Hepatocyte (in vitro differentiated cells): Measurements from ENCODE around the gene DRAXIN. TPM values are rescaled to one million over a fixed set of nuclear protein-coding genes. Genes with fewer than 3 reads are reported as not detected.
A peak's percentile ranks its signal among the peaks of the same experiment; 100 is the strongest.

Experiments
- DNase-seq: peaks from one replicate; pipeline ENCODE4 v3.0.0-alpha.2; 2016; ENCODE audit warnings: low spot score
- H2AFZ ChIP-seq: fragments of 200-600 bp; sonication (generic); 2 replicates; pipeline ENCODE4 v1.6.0; 2016; ENCODE audit warnings: antibody characterized with exemption, mild to moderate bottlenecking
- H3K27ac ChIP-seq: fragments of 200-600 bp; sonication (generic); 2 replicates; pipeline ENCODE4 v1.5.1; 2016; ENCODE audit warnings: mild to moderate bottlenecking
- H3K27me3 ChIP-seq: fragments of 200-600 bp; sonication (generic); 2 replicates; pipeline ENCODE4 v1.6.1; 2016
- H3K36me3 ChIP-seq: fragments of 200-600 bp; sonication (generic); replicated peaks from 2 replicates; pipeline ENCODE4 v1.5.1; 2016; ENCODE audit warnings: low read depth; ENCODE audit not compliant: insufficient read depth
- H3K4me1 ChIP-seq: fragments of 200-600 bp; sonication (generic); 2 replicates; pipeline ENCODE4 v1.5.1; 2016; ENCODE audit warnings: mild to moderate bottlenecking, moderate library complexity; ENCODE audit not compliant: insufficient read depth
- H3K4me2 ChIP-seq: fragments of 200-600 bp; sonication (generic); 2 replicates; pipeline ENCODE4 v1.6.0; 2016
- H3K4me3 ChIP-seq: fragments of 200-600 bp; sonication (generic); 2 replicates; pipeline ENCODE4 v1.5.1; 2016; ENCODE audit warnings: mild to moderate bottlenecking
- H3K79me2 ChIP-seq: fragments of 200-600 bp; sonication (generic); 2 replicates; pipeline ENCODE4 v1.6.0; 2017; ENCODE audit warnings: mild to moderate bottlenecking
- H3K9me2 ChIP-seq: fragments of 200-600 bp; sonication (generic); replicated peaks from 2 replicates; pipeline ENCODE4 v1.6.0; 2017; ENCODE audit warnings: mild to moderate bottlenecking; ENCODE audit not compliant: insufficient read depth
- H3K9me3 ChIP-seq: fragments of 200-600 bp; sonication (generic); 2 replicates; pipeline ENCODE4 v1.5.1; 2016; ENCODE audit warnings: low read depth, mild to moderate bottlenecking
- H4K20me1 ChIP-seq: fragments of 200-600 bp; sonication (generic); 2 replicates; pipeline ENCODE4 v1.6.0; 2016; ENCODE audit warnings: mild to moderate bottlenecking; ENCODE audit not compliant: insufficient read depth, poor library complexity, severe bottlenecking
- CTCF ChIP-seq: fragments of 200-600 bp; sonication (generic); IDR thresholded peaks from 2 replicates; pipeline ENCODE4 v1.5.1; 2016; ENCODE audit warnings: antibody characterized with exemption, mild to moderate bottlenecking; ENCODE audit not compliant: poor library complexity
- EZH2 ChIP-seq: fragments of 200-600 bp; sonication (generic); IDR thresholded peaks from 2 replicates; pipeline ENCODE4 v1.6.1; 2016; ENCODE audit warnings: antibody characterized with exemption, mild to moderate bottlenecking, borderline replicate concordance
- EZH2phosphoT487 ChIP-seq: fragments of 200-600 bp; sonication (generic); IDR thresholded peaks from one replicate; pipeline ENCODE4 v1.6.1; 2018; ENCODE audit warnings: antibody characterized with exemption, mild to moderate bottlenecking, low read depth, moderate library complexity; ENCODE audit not compliant: unreplicated experiment, severe bottlenecking
- WGBS: methylation state at CpG from one replicate; pipeline ENCODE4 v1.1.6; 2016; ENCODE audit warnings: low lambda C conversion rate; ENCODE audit errors: missing lambda C conversion rate; 5-methylcytosine and 5-hydroxymethylcytosine counted together
- polyA plus RNA-seq: library from polyadenylated mRNA; unstranded; fragments of >200 nt; fragmentation: Nextera tagmentation; extraction: Ambion mirVana; gene quantifications from 2 replicates; pipeline ENCODE4 v1.2.1, GENCODE V29; 2016
- total RNA-seq: library from RNA; depleted of rRNA; stranded (reverse); fragments of >200 nt; gene quantifications from 2 replicates; pipeline ENCODE4 v1.2.3, GENCODE V29; 2014

DRAXIN gene
- total and polyA plus RNA-seq, 2 experiments from 2014 or later, result 0.60 TPM; not detected in 1

- no peaks in the 10 kb centered on the region for H4K20me1 ChIP-seq
- H3K9me2 ChIP-seq, result no peaks in the 10 kb centered on the region
- 93% methylated on average over 7 of the region's 7 CpGs for WGBS
- H3K27ac ChIP-seq, result no peak overlapping the region
- H3K9me3 ChIP-seq, result no peaks in the 10 kb centered on the region
- no peak for TF ChIP-seq EZH2phosphoT487
- TF ChIP-seq CTCF, result no peak
- TF ChIP-seq EZH2, result no peak
- H3K36me3 ChIP-seq, result no peaks in the 10 kb centered on the region
- H3K4me1 ChIP-seq, result peaks cover 8% of the 10 kb centered on the region
- H3K79me2 ChIP-seq, result peaks cover 15% of the 10 kb centered on the region
- no peak overlapping the region for H2AFZ ChIP-seq
- H3K27me3 ChIP-seq, result no peaks in the 10 kb centered on the region
- no peak overlapping the region for H3K4me3 ChIP-seq
- DNase-seq, result no peak
- no peak overlapping the region for H3K4me2 ChIP-seq
Observed at GRCh38 chr1:11647333-11647732, 44.2 kb upstream of the DRAXIN start.

- Histone ChIP-seq H2AFZ (no peak overlapping the region), H3K4me2 (no peak overlapping the region), H3K27ac (no peak overlapping the region), H3K36me3 (no peaks in the 10 kb centered on the region), H4K20me1 (no peaks in the 10 kb centered on the region), H3K9me2 (no peaks in the 10 kb centered on the region), H3K4me3 (no peak overlapping the region), H3K79me2 (peaks cover 20% of the 10 kb centered on the region), H3K27me3 (no peaks in the 10 kb centered on the region), H3K4me1 (peaks cover 8% of the 10 kb centered on the region), H3K9me3 (no peaks in the 10 kb centered on the region)
- TF ChIP-seq EZH2phosphoT487 (no peak), CTCF (no peak), EZH2 (no peak)
- DNase-seq, result no peak
- 87% methylated on average over 6 of the region's 6 CpGs for WGBS
Observed at GRCh38 chr1:11648039-11648438, 43.5 kb upstream of the DRAXIN start.

- H3K4me2 ChIP-seq, result peak overlapping the region; percentile 25
- 35% methylated on average over 19 of the region's 30 CpGs for WGBS
- H3K79me2 ChIP-seq, result peaks cover 20% of the 10 kb centered on the region
- H3K9me3 ChIP-seq, result no peaks in the 10 kb centered on the region
- peaks cover 8% of the 10 kb centered on the region for H3K4me1 ChIP-seq
- no peaks in the 10 kb centered on the region for H3K9me2 ChIP-seq
- no peak for TF ChIP-seq EZH2
- no peak for TF ChIP-seq CTCF
- TF ChIP-seq EZH2phosphoT487, result no peak
- DNase-seq, result peak; percentile 51
- no peak overlapping the region for H2AFZ ChIP-seq
- no peaks in the 10 kb centered on the region for H4K20me1 ChIP-seq
- H3K27me3 ChIP-seq, result no peaks in the 10 kb centered on the region
- no peak overlapping the region for H3K27ac ChIP-seq
- no peaks in the 10 kb centered on the region for H3K36me3 ChIP-seq
- no peak overlapping the region for H3K4me3 ChIP-seq
Observed at GRCh38 chr1:11648732-11649158, 42.8 kb upstream of the DRAXIN start.

GRCh38 chr1:11649237-11649623 is 42.3 kb upstream of the DRAXIN start:
- no peaks in the 10 kb centered on the region for H4K20me1 ChIP-seq
- H3K36me3 ChIP-seq, result no peaks in the 10 kb centered on the region
- H3K4me1 ChIP-seq, result peaks cover 8% of the 10 kb centered on the region
- no peaks in the 10 kb centered on the region for H3K27me3 ChIP-seq
- H3K9me2 ChIP-seq, result no peaks in the 10 kb centered on the region
- H3K4me3 ChIP-seq, result no peak overlapping the region
- no peak for TF ChIP-seq EZH2
- no peak for TF ChIP-seq EZH2phosphoT487
- WGBS, result 58% methylated on average over 9 of the region's 9 CpGs
- H3K4me2 ChIP-seq, result no peak overlapping the region
- no peak overlapping the region for H2AFZ ChIP-seq
- no peak for DNase-seq
- H3K79me2 ChIP-seq, result peaks cover 20% of the 10 kb centered on the region
- H3K27ac ChIP-seq, result no peak overlapping the region
- no peaks in the 10 kb centered on the region for H3K9me3 ChIP-seq
